ENCODE results near the gene RMRP.

DNA sequence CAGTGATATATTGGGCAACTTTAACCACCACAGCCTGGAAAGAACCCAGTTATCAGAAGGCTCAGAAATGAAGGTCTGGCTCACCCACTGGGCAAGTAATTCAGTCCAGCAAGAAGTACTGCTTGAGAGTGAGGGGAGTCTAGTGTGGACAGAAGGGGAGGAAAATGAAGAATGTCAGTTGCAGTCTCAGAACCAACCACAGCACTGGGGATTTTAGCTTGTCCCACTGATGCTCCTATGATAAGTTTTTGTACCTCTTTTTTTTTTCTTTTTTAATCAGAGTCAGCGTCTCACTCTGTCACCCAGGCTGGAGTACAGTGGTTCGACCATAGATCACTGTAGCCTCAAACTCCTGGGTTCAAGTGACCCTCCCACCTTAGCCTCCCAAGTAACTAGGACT is 30.2 kb downstream of the RMRP start:
- TF ChIP-seq, protein P1, sequence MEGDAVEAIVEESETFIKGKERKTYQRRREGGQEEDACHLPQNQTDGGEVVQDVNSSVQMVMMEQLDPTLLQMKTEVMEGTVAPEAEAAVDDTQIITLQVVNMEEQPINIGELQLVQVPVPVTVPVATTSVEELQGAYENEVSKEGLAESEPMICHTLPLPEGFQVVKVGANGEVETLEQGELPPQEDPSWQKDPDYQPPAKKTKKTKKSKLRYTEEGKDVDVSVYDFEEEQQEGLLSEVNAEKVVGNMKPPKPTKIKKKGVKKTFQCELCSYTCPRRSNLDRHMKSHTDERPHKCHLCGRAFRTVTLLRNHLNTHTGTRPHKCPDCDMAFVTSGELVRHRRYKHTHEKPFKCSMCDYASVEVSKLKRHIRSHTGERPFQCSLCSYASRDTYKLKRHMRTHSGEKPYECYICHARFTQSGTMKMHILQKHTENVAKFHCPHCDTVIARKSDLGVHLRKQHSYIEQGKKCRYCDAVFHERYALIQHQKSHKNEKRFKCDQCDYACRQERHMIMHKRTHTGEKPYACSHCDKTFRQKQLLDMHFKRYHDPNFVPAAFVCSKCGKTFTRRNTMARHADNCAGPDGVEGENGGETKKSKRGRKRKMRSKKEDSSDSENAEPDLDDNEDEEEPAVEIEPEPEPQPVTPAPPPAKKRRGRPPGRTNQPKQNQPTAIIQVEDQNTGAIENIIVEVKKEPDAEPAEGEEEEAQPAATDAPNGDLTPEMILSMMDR (IDR thresholded peaks at IDR 0.05; ENCODE audit: low read length), result no peak
- TF ChIP-seq EZH2phosphoT487 (IDR thresholded peaks at IDR 0.05; ENCODE audit: low read length), result no peak
